Nephron progenitor cell (in vitro differentiated cells): ENCODE data around the gene LZIC.
A peak's percentile ranks its signal among the peaks of the same experiment; 100 is the strongest.

ENCODE experiments used
- DNase-seq: peaks from one replicate; pipeline ENCODE4 v3.0.0; 2021
- H3K27ac Mint-ChIP-seq: 2 replicates; pipeline ENCODE4 v1.8.0; 2021; ENCODE audit warnings: mild to moderate bottlenecking, moderate library complexity, mixed read lengths
- H3K27me3 Mint-ChIP-seq: 2 replicates; pipeline ENCODE4 v1.8.0; 2021; ENCODE audit warnings: mild to moderate bottlenecking, low read depth, mixed read lengths; ENCODE audit not compliant: poor library complexity
- H3K36me3 Mint-ChIP-seq: 2 replicates; pipeline ENCODE4 v1.8.0; 2021; ENCODE audit warnings: low read depth, mixed read lengths
- H3K4me1 Mint-ChIP-seq: 2 replicates; pipeline ENCODE4 v1.8.0; 2021; ENCODE audit warnings: mixed read lengths
- H3K4me3 Mint-ChIP-seq: 2 replicates; pipeline ENCODE4 v1.8.0; 2021; ENCODE audit warnings: mild to moderate bottlenecking, moderate library complexity, mixed read lengths
- H3K9me3 Mint-ChIP-seq: 2 replicates; pipeline ENCODE4 v1.8.0; 2021; ENCODE audit warnings: mild to moderate bottlenecking, moderate library complexity, mixed read lengths
- TF ChIP-seq, protein P1 (sequence below): fragments of 200-600 bp; sonication (generic); IDR thresholded peaks from 2 replicates; pipeline ENCODE4 v1.5.0; 2021; ENCODE audit warnings: antibody characterized with exemption

The LZIC gene

GRCh38 chr1:9892563-9893528 lies 50.3 kb downstream of the LZIC start:
- TF ChIP-seq, protein P1, sequence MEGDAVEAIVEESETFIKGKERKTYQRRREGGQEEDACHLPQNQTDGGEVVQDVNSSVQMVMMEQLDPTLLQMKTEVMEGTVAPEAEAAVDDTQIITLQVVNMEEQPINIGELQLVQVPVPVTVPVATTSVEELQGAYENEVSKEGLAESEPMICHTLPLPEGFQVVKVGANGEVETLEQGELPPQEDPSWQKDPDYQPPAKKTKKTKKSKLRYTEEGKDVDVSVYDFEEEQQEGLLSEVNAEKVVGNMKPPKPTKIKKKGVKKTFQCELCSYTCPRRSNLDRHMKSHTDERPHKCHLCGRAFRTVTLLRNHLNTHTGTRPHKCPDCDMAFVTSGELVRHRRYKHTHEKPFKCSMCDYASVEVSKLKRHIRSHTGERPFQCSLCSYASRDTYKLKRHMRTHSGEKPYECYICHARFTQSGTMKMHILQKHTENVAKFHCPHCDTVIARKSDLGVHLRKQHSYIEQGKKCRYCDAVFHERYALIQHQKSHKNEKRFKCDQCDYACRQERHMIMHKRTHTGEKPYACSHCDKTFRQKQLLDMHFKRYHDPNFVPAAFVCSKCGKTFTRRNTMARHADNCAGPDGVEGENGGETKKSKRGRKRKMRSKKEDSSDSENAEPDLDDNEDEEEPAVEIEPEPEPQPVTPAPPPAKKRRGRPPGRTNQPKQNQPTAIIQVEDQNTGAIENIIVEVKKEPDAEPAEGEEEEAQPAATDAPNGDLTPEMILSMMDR = no peak
- no peak for DNase-seq
- Mint-ChIP-seq H3K4me1 (peaks cover 51% of the 10 kb centered on the region), H3K4me3 (no peak overlapping the region), H3K27me3 (no peaks in the 10 kb centered on the region), H3K36me3 (peaks cover 5% of the 10 kb centered on the region), H3K27ac (peak overlapping the region; percentile 97), H3K9me3 (no peaks in the 10 kb centered on the region)

DNA sequence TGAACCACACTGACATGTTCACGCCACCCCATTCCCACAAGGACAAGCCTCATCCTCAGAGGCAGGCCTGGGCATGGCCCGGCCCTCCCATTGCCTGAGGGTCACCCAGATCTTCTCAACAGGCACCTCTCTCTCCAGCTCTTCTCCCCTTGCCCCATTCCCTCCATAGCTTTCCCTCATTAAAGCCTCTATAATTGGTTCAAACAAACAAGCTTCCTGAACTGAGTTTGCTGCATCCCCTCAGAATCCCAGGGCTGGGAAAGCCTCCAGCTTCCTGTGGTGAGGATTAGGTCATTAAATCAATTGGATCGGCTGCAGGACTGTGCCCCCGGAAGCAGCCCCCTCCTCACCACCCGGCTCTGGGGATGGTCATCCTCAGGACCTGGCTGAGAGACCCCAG lies 52.0 kb downstream of the LZIC start:
- H3K36me3 Mint-ChIP-seq = peaks cover 5% of the 10 kb centered on the region
- TF ChIP-seq, protein P1 = no peak
- no peak overlapping the region for H3K4me3 Mint-ChIP-seq
- H3K9me3 Mint-ChIP-seq = no peaks in the 10 kb centered on the region
- no peaks in the 10 kb centered on the region for H3K27me3 Mint-ChIP-seq
- peak overlapping the region; percentile 17 for H3K27ac Mint-ChIP-seq
- peaks cover 51% of the 10 kb centered on the region for H3K4me1 Mint-ChIP-seq
- DNase-seq = no peak

GRCh38 chr1:9890224-9890731 lies 52.9 kb downstream of the LZIC start:
- Mint-ChIP-seq H3K4me1 (peaks cover 52% of the 10 kb centered on the region), H3K27ac (peak overlapping the region; percentile 54), H3K4me3 (no peak overlapping the region), H3K36me3 (no peaks in the 10 kb centered on the region), H3K27me3 (no peaks in the 10 kb centered on the region), H3K9me3 (no peaks in the 10 kb centered on the region)
- DNase-seq = no peak
- TF ChIP-seq, protein P1 = no peak

DNA sequence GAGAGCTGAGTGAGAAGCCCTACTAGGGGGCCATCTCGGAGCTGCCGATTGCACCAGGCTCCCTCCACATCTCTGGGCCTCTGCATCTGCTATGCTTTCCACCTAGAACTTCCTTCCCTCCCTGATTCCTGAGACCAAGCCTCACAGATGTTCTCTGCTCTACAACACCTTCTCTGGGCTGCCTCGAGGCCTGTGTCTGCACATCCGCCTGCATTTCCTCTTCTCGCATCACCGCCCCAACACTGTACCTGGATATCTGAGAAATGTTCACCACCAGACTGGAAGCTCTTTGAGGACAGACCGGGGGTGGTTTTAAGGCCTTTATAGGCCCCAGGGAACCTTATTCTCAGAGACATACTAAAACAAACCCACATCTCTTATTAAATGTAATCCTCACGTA lies 53.8 kb downstream of the LZIC start:
- H3K9me3 Mint-ChIP-seq = no peaks in the 10 kb centered on the region
- DNase-seq = no peak
- H3K36me3 Mint-ChIP-seq = no peaks in the 10 kb centered on the region
- TF ChIP-seq, protein P1 = no peak
- no peak overlapping the region for H3K27ac Mint-ChIP-seq
- H3K27me3 Mint-ChIP-seq = no peaks in the 10 kb centered on the region
- H3K4me1 Mint-ChIP-seq = peaks cover 60% of the 10 kb centered on the region
- no peak overlapping the region for H3K4me3 Mint-ChIP-seq

DNA sequence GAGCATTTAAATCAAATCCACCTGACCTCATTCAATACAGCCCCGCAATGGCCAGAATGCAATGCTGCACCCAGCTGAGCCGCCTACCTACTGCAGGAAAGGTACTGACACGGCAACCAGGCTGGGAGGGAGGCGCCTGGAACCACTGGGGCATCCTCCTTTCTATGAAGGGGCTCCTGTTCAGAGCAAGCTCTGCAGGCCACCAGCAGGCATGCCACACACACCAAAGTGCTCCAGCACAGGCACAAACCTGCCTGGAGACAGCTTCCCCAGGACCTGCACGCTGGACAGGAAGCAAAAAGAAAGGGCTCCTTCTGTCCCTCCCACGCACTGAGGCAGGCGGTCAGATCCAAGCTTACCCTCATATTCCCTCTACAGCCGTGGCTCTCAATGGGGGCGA lies 54.3 kb downstream of the LZIC start:
- no peaks in the 10 kb centered on the region for H3K9me3 Mint-ChIP-seq
- no peak for DNase-seq
- H3K4me3 Mint-ChIP-seq = no peak overlapping the region
- no peaks in the 10 kb centered on the region for H3K27me3 Mint-ChIP-seq
- no peaks in the 10 kb centered on the region for H3K36me3 Mint-ChIP-seq
- H3K27ac Mint-ChIP-seq = no peak overlapping the region
- TF ChIP-seq, protein P1 = no peak
- peaks cover 57% of the 10 kb centered on the region for H3K4me1 Mint-ChIP-seq
